GM18858 (cell line): ENCODE results near the gene PMVK.

ENCODE experiments used
- ATAC-seq: cut with Tn5 transposase; IDR thresholded peaks from one replicate; pipeline ENCODE4 v1.9.1; 2021; ENCODE audit not compliant: unreplicated experiment

Gene PMVK

GRCh38 chr1:154881820-154882535, 54.5 kb downstream of the PMVK start:
- no peak for ATAC-seq

DNA sequence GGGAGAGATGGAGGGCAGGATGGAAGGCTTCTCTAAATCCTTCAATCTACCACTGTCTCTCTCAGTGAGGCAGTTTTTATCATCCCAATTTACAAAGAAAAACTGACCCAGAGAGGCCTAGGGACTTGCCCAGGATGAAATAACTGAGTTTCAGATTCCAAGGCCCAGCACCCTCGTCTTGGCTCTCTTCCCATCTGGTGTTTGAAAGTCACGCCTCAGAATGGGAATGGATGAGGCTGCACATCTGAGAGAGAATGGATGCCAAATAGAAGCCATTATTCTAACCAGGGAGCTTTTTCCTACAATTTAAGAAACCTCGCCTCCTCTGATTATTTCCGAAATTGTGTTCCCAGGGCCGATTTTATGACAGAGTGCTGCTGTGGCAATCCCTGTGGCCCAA, 55.8 kb downstream of the PMVK start:
- no peak for ATAC-seq

GRCh38 chr1:154879038-154879421, 57.5 kb downstream of the PMVK start:
- ATAC-seq, result no peak

DNA sequence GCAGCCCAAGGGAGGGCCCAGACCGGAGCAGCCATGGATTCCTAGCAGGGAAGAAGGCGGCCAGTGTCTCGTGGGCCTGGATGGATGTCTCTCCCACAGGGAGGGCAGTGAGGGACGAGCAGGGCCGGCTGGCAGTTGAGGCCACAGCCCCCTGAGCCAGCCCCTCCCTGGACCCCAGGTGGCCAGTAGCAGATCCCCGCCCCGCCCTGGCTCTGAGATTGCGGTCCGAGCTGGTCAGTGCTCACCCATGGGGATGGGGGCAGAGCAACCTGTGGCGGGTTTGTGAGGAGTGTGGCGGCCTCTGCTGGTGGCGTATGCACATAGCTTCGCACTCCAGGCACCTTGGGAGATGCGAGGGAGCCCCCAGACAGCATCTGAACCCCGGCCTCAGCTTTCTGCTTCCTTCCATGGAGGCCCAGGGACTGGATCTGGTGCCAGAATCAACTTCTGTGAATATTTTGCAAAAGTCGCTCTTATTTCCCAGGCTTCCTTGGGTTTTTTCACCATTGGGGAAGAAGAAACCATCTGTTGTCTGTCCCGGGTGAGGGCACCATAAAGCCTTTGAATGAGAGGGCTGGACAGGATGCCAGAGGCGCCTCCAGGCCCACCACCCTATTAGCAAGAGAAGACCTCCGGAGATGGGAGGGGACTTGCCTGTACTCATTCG, 58.0 kb downstream of the PMVK start:
- ATAC-seq, result no peak

- ATAC-seq, result no peak
These were observed 59.0 kb downstream of the PMVK start for GRCh38 chr1:154877370-154877974.

DNA sequence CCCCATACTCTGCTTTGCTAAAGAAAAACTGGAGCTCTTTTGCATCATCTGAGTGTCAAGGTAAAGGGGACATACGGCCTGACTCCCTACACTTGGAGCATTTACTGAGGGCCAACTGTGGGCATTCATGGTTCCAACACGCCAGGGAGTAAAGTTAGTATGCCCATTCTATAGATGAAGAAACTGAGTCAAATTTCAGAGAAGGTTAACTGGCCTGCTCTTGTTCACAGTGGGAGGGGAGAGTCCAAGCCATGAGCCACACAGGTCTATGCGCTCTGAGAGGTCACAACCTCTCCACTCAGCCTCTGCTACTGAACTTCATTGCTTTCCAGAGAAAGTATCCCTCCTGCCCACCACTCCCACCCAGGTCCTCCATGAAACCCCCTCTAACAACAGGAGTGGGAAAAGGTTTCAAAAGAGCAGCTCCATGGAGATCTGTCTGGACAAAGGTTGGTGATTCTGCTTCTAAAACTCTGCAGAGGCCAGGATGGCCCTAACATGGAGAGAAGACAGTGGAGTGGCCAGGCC, 59.6 kb downstream of the PMVK start:
- no peak for ATAC-seq
